ENCODE measurements around the gene MAPK10. TPM values are rescaled to one million over a fixed set of nuclear protein-coding genes. Genes with fewer than 3 reads are reported as not detected.

Gene MAPK10
- polyA plus RNA-seq, 3 donors, result 0.36 TPM; not detected in 2

GRCh38 chr4:85961887-85962286 is 398.0 kb downstream of the MAPK10 start:
- no peak for DNase-seq
- Histone ChIP-seq H3K4me3 (replicated peaks in 1 of 3; ENCODE audit: low read depth in 2 of 3, low read length in 3 of 3) (no peak overlapping the region), H3K27me3 (ENCODE audit: control insufficient read depth in 2 of 2, insufficient read depth in 2 of 2, low read length in 2 of 2) (no peaks in the 10 kb centered on the region), H4K20me1 (ENCODE audit: insufficient read depth, low read length) (peaks cover 4% of the 10 kb centered on the region), H3K27ac (ENCODE audit: low read depth in 1 of 2, low read length in 2 of 2) (no peak overlapping the region), H3K4me1 (ENCODE audit: control insufficient read depth in 1 of 2, insufficient read depth in 2 of 2, low read length in 2 of 2) (no peaks in the 10 kb centered on the region), H3K9me3 (replicated peaks in 1 of 2; ENCODE audit: control insufficient read depth in 1 of 2, insufficient read depth in 1 of 2, low read length in 2 of 2) (no peaks in the 10 kb centered on the region), H3K79me2 (ENCODE audit: insufficient read depth, low read length) (no peaks in the 10 kb centered on the region), H3K9ac (ENCODE audit: insufficient read depth, low read length, poor library complexity, severe bottlenecking) (no peak overlapping the region), H3K36me3 (replicated peaks in 1 of 2; ENCODE audit: control insufficient read depth in 1 of 2, insufficient read depth in 2 of 2, low read length in 2 of 2) (no peaks in the 10 kb centered on the region), H2AFZ (ENCODE audit: insufficient read depth, low read depth, low read length, poor library complexity, severe bottlenecking) (no peak overlapping the region), H3K4me2 (replicated peaks; ENCODE audit: extremely low read depth, low read length, poor library complexity, severe bottlenecking) (no peak overlapping the region)
- WGBS (ENCODE audit: insufficient coverage), result no CpG with 5 or more reads among the region's 4 CpGs
- H3K27ac Mint-ChIP-seq, result no peak overlapping the region
- no peak for TF ChIP-seq CTCF (IDR thresholded peaks at IDR 0.05)
- H3K4me1 Mint-ChIP-seq, result no peaks in the 10 kb centered on the region
- intact Hi-C loops (cut with micrococcal nuclease), result no loop called here
- peaks cover 0 to 3% (median 0%) of the 10 kb centered on the region in 7 donors for H3K9me3 Mint-ChIP-seq
- H3K27me3 Mint-ChIP-seq (ENCODE audit: low read depth in 3 of 3), result peaks cover 0 to 2% (median 0%) of the 10 kb centered on the region in 3 donors
- H3K36me3 Mint-ChIP-seq, result peaks cover 4 to 6% of the 10 kb centered on the region in 2 donors
- H3K4me3 Mint-ChIP-seq, result no peak overlapping the region

- Mint-ChIP-seq H3K9me3 (peaks cover 0 to 4% (median 0%) of the 10 kb centered on the region in 7 donors), H3K27ac (no peak overlapping the region), H3K4me3 (no peak overlapping the region), H3K4me1 (no peaks in the 10 kb centered on the region), H3K27me3 (ENCODE audit: low read depth in 3 of 3) (peaks cover 0 to 2% (median 0%) of the 10 kb centered on the region in 3 donors), H3K36me3 (peaks cover 11 to 15% of the 10 kb centered on the region in 2 donors)
- no peaks in the 10 kb centered on the region for H4K20me1 ChIP-seq (ENCODE audit: insufficient read depth, low read length)
- no peak overlapping the region for H3K4me3 ChIP-seq (replicated peaks in 1 of 3; ENCODE audit: low read depth in 2 of 3, low read length in 3 of 3)
- H3K79me2 ChIP-seq (ENCODE audit: insufficient read depth, low read length), result no peaks in the 10 kb centered on the region
- no peak for TF ChIP-seq CTCF (IDR thresholded peaks at IDR 0.05)
- H3K9me3 ChIP-seq (replicated peaks in 1 of 2; ENCODE audit: control insufficient read depth in 1 of 2, insufficient read depth in 1 of 2, low read length in 2 of 2), result no peaks in the 10 kb centered on the region
- DNase-seq, result no peak
- no peaks in the 10 kb centered on the region for H3K4me1 ChIP-seq (ENCODE audit: control insufficient read depth in 1 of 2, insufficient read depth in 2 of 2, low read length in 2 of 2)
- no peak overlapping the region for H3K9ac ChIP-seq (ENCODE audit: insufficient read depth, low read length, poor library complexity, severe bottlenecking)
- H3K27ac ChIP-seq (ENCODE audit: low read depth in 1 of 2, low read length in 2 of 2), result no peak overlapping the region
- H3K27me3 ChIP-seq (ENCODE audit: control insufficient read depth in 2 of 2, insufficient read depth in 2 of 2, low read length in 2 of 2), result no peaks in the 10 kb centered on the region
- WGBS (ENCODE audit: insufficient coverage), result 96% methylated on average over 16 of the region's 17 CpGs
- no peak overlapping the region for H3K4me2 ChIP-seq (replicated peaks; ENCODE audit: extremely low read depth, low read length, poor library complexity, severe bottlenecking)
- peaks cover 0 to 7% of the 10 kb centered on the region in 2 donors for H3K36me3 ChIP-seq (replicated peaks in 1 of 2; ENCODE audit: control insufficient read depth in 1 of 2, insufficient read depth in 2 of 2, low read length in 2 of 2)
- intact Hi-C loops (cut with micrococcal nuclease), result no loop called here
- no peak overlapping the region for H2AFZ ChIP-seq (ENCODE audit: insufficient read depth, low read depth, low read length, poor library complexity, severe bottlenecking)
Observed at GRCh38 chr4:85956293-85956945, 403.4 kb downstream of the MAPK10 start.
